CD4-positive, alpha-beta T cell treated with Interleukin-21 for 1 hour (primary cell): ENCODE results near the gene UPP2.

Experiments
- DNase-seq: peaks from one replicate; pipeline ENCODE4 v3.0.0-alpha.2; 2020

The UPP2 gene

DNA sequence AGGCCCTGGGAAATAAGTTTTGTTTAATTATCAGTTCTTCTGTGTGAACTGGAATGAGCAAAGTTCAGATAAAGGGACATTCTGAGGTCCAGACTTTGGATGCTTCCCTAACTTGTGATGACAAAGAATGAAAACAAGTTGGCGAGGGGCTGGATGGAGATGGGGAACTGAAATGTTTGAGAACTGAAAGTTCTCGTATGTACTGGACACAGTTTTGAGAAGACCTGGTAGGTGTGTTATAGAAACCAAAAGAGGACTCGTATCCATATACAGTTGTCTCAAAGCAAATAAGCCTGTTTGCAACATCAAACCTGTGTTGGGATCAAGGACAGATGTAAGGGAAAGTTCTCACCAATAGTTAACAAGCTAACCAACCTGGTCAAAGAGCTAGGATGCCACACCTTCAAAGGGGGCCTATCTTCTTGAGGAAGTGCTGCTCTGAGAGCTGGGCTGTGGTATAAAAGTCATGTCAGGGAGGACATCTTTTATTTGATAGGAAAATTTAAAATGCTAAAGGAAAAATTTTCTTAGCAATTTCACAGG lies at the start of gene UPP2:
Gene UPP2 (plus strand): TSS at position 493 of the 543 bp plus-strand sequence. CDS start 188 bp downstream, outside the sequence.
- no peak for DNase-seq

DNA sequence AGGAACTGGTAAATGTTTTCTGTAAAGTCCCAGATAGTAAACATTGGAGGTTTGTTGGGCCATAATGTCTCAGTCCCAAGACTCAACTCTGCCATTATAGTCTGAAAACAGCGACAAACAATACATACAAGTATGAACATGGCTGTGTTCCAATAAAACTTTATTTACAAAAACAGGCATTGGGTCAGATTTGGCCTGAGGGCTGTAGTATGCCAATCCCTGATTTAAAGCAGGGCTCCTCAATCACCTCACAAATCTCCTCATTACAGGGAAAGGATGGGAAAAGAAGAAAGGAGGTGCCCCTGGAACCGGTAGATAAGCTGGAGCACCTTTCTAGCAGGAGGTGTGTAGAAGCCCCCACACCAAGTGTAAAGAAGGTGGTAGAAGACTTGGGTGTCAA lies 48.9 kb upstream of the UPP2 start:
- DNase-seq: no peak

DNA sequence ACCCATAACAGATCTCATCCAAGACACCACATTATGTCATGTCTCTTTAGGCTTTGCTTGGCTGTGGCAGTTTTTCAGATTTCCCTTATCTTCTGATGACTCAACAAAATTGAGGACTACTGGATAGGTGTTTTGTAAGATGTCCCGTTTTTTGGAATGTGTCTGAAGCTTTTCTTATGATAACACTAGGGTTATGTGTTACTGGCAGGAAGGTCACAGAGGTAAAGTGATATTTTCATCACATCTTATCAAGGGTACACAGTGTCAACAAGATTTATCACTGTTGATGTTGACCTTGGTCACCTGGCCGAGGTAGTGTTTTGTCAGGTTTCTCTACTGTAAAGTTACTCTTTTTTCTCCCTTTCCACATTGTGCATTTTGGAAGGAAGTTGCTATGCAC lies 44.8 kb upstream of the UPP2 start:
- DNase-seq: no peak

DNA sequence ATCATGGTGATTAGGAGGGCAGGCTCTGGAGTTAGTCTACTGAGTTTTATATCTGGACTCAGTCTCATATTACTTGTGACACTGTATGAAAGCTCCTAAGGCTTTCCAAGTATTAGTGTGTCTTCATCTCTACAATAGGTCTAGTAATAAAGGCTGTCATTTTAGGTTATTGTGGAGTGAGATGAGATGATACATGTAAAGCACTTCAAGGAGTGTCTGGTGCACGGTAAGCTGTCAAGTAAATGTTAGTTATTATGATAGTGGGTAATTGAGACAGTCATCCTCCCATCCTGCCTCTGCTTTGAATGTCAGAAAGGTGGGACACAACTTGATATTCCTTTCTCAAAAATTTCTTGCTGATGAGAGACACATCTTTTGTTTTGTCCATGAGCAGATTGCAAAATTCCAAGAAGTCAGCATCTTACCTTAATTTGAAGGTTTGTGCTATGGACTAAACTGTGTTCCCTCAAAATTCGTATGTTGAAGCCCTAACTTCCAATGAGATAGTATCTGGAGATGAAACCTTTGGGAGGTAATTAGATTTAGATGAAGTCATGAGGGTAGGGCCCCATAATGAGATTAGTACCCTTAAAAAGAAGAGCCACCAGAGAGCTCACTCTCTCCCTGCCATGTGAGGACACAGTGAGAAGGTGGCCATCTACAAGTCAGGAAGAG lies 41.4 kb upstream of the UPP2 start:
- DNase-seq: no peak

DNA sequence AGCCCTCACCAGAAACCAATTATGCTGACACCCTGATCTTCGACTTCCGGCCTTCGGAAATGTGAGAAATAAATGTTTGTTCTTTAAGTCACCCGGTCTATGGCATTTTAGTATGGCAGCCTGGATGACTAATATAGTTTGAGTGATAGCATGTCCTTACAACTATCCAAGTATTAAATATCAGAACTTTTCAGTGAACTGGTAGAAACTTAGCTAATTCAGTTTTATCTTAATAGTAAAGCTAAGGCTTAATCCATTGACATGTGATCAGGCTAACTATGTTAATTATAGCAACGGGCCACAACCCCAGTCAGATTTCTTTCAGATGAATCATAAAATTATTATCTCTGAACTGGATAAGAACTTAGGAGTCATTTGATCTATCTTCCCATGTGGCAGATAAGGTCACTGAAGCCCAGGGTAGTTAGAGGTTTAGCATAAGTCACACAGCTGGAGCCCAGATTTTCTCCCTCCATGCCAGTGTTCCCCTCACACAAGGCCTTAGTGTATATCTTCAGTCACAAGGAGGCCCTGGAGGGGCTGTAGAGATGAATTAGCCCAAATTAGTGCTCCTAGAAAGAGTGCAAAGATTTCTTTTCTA lies 40.7 kb upstream of the UPP2 start:
- no peak for DNase-seq

GRCh38 chr2:158061763-158062162 lies 39.9 kb upstream of the UPP2 start:
- no peak for DNase-seq

DNA sequence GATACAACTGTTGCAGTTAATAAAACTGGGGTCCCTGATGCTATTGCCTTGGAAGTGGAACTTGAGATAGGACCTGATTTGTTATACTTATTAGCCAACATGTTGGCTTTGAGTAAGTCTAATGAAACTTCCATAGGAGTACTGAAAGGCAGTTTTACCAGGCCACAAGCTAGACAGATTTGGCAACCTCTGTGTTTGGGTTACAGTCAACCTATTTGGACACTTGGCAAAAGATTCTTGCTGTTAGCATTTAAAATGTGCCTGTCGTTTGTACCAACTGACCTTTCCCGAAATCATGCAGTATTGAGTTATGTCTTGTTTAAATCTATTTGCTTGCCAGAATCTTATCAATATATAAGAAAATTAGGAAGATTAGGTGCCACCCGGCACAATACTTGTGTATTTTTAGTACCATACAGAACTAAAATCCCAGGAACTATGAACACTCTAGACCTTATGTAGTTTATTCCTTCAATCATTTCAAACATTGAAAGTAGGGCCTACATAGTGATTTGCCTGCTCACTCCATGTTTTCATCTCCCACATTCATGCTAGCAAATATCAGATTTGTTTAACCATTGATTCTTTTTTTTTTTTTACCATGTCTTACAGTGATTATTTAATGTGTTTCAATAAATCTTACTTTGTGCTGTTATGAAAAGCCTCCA lies 35.5 kb upstream of the UPP2 start:
- no peak for DNase-seq

- no peak for DNase-seq
Measured at GRCh38 chr2:158071018-158071417, 30.7 kb upstream of the UPP2 start.

- DNase-seq: no peak
Measured at GRCh38 chr2:158072361-158072760, 29.3 kb upstream of the UPP2 start.

DNA sequence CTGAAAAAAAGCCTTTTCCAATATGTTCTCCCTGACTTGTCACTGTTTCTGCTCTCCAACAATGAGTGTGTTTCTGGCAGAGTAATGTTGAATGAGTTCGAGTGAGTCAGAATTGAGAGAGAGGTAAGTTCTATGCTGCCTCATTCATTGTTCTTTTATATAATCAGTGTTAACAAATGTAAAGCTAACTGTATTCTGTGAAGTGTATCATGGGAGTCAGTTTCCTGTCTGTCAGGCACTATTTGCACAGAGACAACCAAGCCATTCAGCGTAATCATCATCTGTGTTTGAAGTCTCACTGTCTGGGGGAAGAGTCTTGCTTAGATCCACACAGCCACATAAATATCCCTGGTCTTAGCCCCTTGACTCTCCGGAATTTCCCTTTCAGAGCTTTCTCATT lies 22.0 kb upstream of the UPP2 start:
- no peak for DNase-seq

DNA sequence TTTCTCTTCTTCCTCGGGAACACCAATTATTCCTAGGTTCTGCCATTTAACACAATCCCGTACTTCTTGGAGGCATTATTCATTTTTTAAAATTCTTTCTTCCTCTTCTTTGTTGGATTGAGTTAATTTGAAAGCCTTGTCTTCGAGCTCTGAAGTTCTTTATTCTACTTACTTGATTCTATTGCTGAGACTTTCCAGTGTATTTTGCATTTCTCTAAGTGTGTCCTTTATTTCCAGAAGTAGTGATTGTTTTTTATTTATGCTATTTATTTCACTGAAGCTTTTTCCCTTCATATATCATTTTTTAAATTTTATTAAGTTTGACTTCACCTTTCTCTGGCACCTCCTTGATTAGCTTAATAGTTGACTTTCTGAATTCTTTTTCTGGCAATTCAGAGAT lies 13.6 kb upstream of the UPP2 start:
- DNase-seq: no peak

- no peak for DNase-seq
Measured at GRCh38 chr2:158089322-158089721, 12.4 kb upstream of the UPP2 start.

- no peak for DNase-seq
Measured at GRCh38 chr2:158091647-158092046, 10.0 kb upstream of the UPP2 start.

GRCh38 chr2:158094487-158095092 lies 7.1 kb upstream of the UPP2 start:
- no peak for DNase-seq

- DNase-seq: no peak
Measured at GRCh38 chr2:158095269-158095668, 6.4 kb upstream of the UPP2 start.

DNA sequence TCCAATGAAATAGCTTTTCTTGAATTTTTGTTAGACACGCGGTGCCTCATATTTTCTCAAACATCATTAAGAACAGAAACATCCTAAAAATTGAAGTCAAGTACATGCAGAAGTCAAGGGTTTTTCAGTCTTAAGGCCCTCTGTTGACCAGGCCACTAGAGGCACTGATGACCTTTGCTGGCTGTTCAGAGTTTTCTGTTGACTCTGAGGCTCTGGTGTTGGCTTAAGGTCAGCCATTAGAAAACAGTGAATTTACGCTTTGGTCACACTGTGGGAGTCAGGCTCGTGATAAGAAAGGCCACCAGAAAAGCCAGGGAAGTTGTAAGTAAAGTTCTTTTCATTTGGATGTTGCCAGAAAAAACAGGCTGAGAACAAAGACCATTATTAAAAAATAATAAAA lies 5.8 kb upstream of the UPP2 start:
- DNase-seq: no peak

GRCh38 chr2:158097481-158097880 lies 4.2 kb upstream of the UPP2 start:
- no peak for DNase-seq

GRCh38 chr2:158098178-158098577 lies 3.5 kb upstream of the UPP2 start:
- DNase-seq: no peak

GRCh38 chr2:158099716-158100115 lies 2.0 kb upstream of the UPP2 start:
- DNase-seq: no peak

DNA sequence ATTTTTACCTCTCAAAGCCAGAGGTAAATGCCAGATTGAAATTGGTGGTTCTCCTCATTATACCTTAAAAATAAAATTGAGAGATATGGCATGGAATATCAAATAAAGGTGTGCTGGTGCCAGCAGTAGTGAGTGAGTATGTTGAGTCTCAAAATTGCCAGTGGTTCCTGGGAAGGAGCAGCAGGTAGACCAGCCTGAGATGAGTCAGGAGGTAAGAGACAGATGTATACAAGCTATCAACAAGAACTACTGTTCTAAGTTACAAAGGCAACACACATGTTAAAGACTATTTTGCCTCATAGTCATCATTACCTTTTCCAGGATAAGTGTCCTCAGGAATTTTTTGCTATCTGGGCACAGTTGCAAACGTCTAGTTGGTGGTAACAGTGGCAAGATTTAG lies 1.3 kb upstream of the UPP2 start:
- no peak for DNase-seq

DNA sequence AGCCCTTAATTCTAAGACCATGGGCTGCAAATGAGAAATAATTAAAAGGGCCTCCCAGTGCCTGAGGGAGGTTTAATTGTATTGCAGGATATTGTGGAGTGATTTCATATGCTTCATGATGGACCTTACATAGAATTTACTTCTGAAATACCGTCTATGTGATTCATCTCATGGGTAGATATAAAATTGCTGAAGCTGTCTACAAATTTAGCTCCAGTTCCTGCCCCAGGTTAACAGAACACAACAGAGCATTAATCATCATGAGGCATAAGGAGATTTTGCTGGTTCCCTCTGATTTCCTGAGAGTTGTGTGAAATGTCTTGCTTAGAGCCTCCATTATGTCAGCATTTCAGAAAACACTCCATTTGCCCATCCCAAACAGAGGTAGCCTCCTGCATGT lies 770 bp downstream of the UPP2 start:
- no peak for DNase-seq

GRCh38 chr2:158103411-158104012 lies 1.8 kb downstream of the UPP2 start:
- no peak for DNase-seq

DNA sequence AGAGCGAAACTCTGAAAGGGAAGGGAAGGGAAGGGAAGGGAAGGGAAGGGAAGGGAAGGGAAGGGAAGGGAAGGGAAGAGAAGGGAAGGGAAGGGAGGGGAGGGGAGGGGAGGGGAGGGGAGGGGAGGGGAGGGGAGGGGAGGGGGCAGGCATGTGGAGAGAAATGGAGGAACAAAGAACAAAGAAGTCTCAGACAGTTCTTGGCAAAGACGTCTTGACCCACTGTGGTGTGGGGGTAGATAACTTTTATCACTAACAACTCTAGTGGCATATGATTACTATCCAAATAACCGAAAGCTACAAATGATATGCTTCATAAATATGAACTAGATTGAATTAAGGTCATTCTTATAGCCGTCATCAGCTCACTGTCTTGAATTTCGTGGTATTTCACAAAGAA lies 3.2 kb downstream of the UPP2 start:
- no peak for DNase-seq
